SU-DHL-6 (cell line): ENCODE measurements around the gene GRN.
"Not testable (repeated sequence)": the region's sequence is repeated elsewhere in the genome, so short reads cannot be mapped to it uniquely, and the experiment has no call there.

Source experiments
- CTCF ChIP-seq: fragments of 200-600 bp; sonication (generic); IDR thresholded peaks from one replicate; pipeline ENCODE4 v1.5.1; 2017; ENCODE audit warnings: antibody characterized with exemption, mild to moderate bottlenecking, low read length, moderate library complexity; ENCODE audit not compliant: insufficient read depth, poor library complexity, severe bottlenecking
- EZH2phosphoT487 ChIP-seq: fragments of 200-600 bp; sonication (generic), shearing (Covaris generic); conservative IDR thresholded peaks from 2 replicates; pipeline ENCODE4 v1.6.1; 2018; ENCODE audit warnings: mild to moderate bottlenecking, antibody characterized with exemption, low read length, moderate library complexity, mixed read lengths

DNA sequence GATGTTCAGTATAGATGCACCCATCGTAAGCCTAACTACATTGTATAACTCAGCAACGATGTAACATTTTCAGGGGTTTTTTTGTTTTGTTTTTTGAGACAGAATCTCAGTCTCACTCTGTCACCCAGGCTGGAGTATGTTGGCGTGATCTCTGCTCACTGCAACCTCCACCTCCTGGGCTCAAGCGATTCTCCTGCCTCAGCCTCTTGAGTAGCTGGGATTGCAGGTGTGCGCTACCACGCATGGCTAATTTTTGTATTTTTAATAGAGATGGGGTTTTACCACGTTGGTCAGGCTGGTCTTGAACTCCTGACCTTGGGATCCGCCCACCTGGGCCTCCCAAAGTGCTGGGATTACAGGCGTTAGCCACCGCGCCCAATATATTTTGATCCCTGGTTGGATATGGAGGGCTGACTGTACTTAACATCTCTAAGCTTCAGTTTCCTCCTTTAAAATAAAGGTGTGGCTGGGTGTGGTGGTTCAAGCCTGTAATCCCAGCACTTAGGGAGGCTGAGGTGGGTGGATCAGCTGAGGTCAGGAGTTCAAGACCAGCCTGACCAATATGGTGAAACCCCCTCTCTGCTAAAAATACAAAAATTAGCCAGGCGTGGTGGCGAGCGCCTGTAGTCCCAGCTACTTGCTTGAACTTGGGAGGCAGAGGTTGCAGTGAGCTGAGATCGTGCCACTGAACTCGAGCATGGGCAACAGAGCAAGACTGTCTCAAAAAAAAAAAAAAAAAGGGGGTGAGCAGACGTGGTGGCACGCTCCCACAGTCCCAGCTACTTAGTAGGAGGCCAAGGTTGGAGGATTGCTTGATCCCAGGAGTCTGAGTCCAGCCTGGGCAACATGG is 2.3 kb downstream of the GRN start:
- not testable (repeated sequence) for TF ChIP-seq CTCF, EZH2phosphoT487
